A549 (cell line): ENCODE results near the gene ZRANB1.

ENCODE experiments used
- CEBPB ChIP-seq, 2 experiments: fragments of >200 bp in 1 of 2; sonication (Bioruptor Twin) in 1 of 2; formaldehyde crosslinking in 1 of 2; IDR thresholded peaks; 2 replicates each; pipeline ENCODE4 v1.6.1; 2012 to 2016
- CTCF ChIP-seq: fragments of >200 bp; sonication (Bioruptor Twin); formaldehyde crosslinking; IDR thresholded peaks from 3 replicates; pipeline ENCODE4 v1.5.1; 2016
- EHF ChIP-seq: fragments of 250-450 bp; sonication (Bioruptor Pico); IDR thresholded peaks from 2 replicates; pipeline ENCODE4 v1.5.0; 2020; ENCODE audit warnings: mild to moderate bottlenecking
- HOXA7 ChIP-seq: fragments of 250-450 bp; sonication (Bioruptor Pico); IDR thresholded peaks from 2 replicates; pipeline ENCODE4 v1.5.0; 2020; ENCODE audit warnings: mild to moderate bottlenecking, moderate library complexity

GRCh38 chr10:124999433-125000365 is 57.8 kb downstream of the ZRANB1 start:
- TF ChIP-seq CTCF (no peak), HOXA7 (CRISPR knock-in tag) (no peak), EHF (CRISPR knock-in tag) (no peak), CEBPB (IDR thresholded peaks at IDR 0.05) (no peak)
